ENCODE measurements around the gene POLR3K.

POLR3K gene

DNA sequence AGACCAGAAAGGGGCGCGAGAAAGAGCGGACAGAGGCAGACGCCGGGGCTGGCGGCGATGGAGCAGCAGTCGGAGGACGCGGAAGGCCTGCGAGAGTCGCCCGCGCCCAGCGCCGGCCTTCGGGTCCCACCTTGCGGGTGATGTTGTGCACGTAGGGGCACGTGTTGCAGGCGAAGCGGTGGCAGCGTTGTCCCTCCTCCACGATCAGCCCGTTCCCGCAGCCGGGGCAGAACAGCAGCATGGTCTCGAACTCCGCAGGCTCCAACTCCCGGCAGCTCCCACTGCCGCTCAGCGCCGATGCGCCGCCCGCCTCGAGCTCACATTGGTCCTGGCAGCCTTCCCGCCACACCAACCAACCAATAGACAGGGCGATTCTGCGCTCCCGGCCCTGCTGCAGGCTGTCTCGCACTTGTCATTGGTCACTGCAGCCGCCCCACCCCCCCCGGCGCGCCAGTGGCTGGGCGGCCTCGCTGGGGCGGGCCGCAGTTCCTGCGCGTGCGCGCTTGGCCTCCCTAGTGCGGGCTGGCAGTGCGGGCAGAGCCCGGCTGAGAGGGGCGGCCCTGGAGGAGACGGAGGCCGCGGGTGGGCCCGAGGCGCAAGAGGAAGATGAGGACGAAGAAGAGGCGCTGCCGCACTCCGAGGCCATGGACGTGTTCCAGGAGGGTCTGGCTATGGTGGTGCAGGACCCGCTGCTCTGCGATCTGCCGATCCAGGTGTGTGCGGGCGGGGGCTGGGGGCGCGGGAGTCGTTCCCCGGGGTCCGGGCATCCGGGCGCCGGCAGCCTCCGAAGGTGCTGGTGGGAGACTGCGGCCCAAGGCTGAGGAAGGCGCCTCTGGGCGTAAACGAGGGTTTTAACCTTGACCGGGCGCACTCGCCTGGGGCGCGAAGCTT, at the start of gene POLR3K, which contains the start of gene SNRNP25:
Gene POLR3K, minus strand, starts transcription at position 263 of the 891 bp plus-strand sequence. Its CDS starts 22 bp downstream, at position 241.
Gene SNRNP25, plus strand, starts transcription at position 483 of the 891 bp plus-strand sequence. Its CDS starts 189 bp downstream, at position 672.
- DNase-seq: peak; percentile 99

DNA sequence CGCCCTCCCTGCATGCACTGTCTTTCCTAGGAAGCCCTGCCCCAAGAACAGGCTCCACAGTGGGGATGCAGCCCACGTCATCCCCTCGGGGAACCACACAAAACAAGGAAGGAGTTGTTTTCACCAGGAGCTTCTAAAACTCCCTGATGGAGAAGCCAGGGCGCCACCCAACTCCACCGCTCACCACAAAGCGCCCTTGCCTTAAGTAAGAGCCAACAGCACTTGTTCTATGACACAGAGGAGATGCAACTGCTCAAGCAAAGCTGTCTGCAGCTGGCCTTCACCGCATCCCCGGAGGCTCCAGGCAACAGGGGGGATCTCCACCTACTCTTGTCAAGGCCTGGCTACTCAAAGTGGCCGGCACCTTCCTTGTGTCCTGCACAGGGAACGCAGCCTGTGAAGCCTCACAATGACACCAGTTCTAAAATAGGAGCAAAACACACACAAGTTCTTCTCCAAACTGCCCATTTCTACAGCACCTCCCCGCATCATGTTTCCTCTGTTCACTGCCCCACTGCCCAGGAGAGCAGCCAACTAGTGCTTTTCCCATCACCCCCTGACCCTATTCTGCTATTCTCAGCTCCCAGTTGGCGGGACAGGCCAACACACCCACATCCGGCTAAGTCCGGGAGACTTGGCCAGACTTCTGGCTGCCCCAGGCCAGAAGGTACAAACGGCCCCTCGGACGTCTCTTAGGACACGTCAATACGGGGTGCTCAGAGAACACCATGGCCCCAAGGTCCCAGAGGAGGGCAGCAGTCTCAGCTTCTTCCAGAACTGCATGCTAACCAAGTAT, 48.9 kb upstream of the POLR3K start:
- DNase-seq: no peak

DNA sequence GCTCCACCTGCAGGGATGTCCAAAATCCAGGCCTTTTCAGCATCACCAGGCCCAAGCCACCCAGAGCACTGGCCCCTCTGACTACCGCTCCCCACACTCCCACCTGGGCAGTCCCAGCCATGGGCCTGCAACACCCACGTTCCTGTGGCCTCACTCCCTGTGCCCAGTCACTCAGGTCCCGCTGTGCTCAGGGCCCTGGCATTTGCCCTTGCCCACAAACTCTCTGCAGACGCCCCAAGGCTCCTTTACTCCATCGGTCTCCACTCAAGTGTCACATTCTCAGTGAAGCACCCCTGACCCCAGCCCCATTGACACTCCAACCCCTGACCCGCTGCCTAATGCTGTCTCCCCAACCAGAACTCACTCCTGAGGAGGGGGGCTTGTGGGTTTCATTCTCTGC, 48.2 kb upstream of the POLR3K start:
- no peak for DNase-seq

DNA sequence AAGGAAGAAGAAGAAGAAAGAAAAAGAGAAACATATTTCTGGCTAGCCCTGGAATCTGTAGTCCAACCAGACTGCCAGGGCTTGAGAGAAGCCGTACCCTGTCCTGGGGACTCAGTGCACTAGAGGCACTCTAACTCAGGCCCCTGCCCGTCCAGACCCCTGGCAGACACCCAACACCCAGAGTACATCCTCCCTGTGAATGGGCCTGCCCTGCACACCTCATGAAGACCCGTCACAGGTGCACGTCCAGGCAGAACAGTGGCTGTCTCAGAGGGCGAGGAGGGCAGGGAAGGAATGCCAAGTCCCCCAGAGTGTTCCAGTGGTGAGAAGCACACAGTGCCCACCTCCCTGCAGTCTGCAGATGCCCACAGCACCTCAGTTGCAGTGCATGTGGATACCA, 47.6 kb upstream of the POLR3K start:
- no peak for DNase-seq

DNA sequence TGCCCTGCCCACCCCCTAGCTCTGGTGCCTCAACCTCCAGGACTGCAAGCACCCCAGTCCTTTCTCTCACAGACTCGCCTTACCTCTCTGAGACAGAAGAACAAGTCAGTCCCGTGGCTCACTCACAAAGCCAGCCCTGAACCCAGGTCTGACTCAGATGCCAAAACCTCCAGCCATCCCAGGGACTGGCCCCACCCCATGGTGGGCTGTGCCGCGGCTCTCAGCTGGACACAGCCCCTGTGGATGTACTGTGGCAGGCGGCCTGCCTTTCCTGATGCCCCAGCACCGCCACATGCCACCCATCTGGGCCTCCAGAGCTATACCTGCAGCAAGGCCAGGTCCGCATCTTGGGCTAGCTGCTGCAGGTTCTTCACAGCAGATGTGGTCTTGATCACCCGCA, 44.4 kb upstream of the POLR3K start:
- no peak for DNase-seq

DNA sequence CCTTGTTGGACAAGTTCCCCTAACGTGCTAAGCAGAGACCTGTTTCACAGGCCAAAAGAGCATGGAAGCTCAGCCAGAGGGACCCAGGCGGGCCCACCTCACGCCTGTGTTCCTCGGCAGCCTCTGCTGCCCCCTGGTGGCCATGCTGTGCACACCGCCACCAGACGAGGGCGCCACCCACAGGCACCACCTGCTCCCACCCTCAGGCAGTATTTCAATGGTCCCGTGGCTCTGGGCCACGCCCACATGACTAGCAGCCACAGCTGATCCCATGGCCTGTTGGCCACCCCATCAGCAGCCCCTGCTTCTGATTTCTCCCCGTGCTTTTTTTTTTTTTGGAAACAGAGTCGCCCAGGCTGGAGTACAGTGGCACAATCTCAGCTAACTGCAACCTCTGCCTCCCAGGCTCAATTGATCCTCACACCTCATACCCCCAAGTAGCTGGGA, 43.5 kb upstream of the POLR3K start:
- DNase-seq: peak; percentile 87

DNA sequence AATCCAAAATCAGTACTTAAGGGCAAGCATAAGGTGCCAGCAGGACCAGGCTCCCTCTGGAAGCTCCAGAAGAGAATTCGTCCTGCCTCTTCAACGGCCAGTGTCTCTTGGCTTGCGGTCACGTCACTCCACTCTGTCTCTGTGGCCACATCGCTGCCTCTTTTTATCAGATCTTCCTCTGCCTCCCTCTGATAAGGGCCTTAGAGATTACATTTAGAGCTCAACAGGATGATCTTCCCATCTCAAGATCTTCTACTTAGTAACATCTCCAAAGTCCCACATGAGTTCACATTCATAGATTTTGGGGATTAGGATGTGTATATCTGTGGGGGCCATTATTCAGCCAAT, 41.5 kb upstream of the POLR3K start:
- DNase-seq: no peak

DNA sequence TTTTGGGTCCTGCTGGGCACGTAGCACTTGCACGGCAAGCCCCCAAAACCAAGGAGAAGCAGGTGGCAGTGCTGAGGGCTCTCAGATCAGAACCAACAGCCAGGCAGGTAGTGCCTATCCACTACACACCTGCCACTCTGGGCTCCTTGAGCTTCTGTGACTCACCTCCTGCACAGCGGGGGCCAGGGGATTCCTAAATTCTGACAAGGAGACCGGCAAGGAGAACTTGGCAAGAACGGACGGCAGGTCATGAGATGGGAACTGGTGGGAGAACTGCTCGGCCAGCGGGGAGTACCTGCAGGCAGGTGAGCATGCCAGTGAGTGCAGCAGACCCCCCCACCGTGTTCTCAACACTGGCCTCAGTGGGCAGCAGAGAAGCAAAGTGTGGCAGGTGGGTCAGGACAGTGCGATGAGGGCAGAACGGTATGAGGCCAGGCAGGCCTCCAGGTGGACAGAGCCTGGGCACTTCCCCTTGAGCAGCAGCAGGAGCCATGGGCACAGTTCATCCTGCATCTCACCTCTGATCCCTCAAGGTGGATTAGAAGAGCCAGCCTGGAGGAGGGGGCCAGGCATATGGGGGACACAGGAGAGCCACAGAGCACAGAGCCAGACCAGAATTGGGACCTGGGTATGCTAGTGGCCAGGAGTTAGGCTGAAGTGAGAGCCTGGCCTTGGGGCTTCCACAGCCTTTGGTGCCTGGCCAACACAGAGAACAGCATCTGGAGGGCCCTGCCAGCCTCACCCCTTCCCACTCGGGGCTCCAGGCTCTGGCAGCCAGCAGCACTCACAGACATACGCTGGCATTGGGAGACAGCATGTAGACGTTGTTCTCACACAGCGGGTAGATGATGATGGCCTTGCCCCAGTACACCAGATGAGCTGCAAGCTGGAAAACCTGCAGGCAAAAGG, 39.3 kb upstream of the POLR3K start:
- DNase-seq: no peak

DNA sequence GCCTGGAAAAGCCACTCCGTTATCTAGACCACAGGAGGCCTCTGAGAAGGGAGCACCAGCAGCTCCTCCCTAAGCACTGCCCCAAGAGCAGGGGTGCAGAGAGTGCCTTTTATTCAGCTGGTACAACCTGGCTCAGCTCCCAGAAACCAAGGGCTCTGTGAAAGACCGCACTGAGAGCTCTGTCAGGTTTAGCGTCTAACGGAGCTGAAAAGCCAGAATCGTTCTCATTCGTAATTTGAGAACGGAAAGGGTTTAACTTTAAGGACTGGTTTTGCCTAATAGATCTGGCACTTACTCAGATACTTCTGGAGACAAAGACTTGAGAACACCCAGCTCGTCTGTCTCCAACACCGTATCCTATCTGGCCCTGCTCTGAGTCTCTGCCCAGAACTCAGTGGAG, 38.1 kb upstream of the POLR3K start:
- DNase-seq: no peak

DNA sequence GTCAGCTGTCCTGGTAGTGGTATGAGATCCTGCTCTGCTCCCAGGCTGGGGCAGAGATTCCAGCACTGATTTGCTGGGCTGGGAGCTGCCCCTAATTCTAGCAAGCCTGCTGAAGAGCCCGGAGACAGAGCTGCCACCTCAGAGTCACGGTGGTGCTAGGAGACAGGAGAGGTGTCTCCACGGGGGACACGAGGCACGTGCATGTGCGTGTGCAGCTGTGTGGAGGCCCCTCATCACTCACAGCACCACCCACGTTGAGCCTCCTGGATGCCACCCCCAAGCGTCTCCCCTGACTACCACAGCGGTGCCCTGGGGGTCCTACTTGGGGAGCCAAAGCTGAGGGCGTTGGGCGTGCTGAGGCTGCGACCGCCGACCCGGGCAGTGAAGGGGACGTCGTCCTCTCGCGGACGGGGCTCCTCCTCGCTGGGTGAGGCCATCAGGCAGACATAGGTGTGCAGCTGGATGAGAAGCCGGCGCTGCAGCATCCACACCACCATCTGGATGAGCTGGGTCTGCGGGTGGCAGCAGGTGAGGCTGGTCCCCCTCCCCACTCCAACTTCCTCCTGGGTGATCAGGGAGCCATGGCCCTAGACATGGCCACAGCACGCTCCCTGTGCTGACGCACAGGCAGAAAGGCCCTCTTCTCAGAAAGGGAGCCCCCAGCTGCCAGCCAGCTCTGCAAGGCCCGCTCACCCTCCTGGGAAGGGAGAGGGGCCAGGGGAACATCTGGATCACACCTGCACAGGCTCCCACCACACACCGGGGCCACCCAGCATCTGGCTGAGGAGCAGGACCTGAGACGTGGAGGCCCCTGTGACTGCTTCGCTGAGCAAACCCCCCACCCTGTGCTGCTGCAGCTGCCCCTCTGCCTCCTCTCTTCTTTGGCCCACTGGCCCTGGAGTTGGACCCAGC, 36.2 kb upstream of the POLR3K start:
- DNase-seq: no peak

DNA sequence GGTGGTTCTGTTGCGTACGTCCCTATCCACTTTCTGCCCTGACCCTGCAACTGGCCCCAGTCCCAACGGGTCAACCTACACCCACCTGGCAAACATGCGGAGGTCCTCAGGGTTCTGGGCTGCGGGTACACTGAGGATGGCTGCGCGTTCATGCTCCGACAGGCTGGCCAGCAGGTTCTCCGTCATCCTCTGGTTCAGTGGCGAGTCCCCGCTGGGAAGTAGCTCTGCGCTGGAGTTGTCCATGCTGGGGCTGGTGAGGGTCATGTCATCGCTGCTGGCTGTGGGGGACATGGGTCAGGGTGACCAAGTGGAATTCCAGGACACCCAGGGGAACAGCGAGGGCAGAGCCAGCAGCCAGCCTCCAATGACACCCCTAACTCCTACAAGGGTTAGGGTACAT, 35.2 kb upstream of the POLR3K start:
- no peak for DNase-seq

DNA sequence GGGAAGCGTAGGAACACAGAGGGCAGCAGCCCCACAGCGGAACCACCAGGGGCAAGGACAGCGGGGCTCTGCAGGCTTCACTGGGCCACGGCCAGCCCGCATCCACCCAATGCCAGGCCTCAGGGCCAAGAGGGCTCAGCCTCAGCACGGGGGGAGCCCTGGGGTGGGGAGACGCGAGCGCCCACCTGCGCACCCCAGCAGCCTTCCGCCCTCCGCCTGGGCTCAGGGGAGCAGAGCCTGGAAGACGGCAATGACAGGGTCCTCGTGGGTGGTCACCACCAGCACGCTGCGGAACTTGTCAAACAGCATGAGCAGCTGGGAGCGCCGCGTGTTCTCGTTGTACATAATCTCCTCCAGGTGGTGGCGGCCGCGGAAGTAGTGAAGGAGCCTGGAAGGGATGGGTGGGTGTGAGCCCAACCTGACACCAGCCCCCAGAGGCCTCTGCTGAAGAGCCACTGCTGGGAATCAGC, 33.1 kb upstream of the POLR3K start:
- DNase-seq: no peak

DNA sequence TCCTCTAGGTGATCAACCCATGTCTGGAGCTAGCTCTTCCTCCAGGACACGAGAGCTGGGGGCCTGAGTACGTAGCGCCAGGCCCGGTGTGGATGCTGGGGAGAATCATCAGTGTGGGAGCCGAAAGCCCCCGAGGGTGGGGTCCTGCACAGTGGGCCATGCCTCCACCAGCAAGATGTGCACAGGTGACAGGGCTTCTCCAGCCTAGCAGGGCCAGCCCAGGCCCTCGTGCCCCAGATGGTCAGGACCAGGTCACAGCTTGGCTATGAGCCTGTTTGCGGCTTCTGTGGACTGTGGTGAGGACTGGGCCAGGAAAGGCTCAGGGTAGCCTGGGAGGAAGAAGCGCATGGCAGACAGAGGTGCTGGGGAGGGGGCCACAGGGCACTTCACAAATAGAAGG, 32.5 kb upstream of the POLR3K start:
- DNase-seq: no peak

DNA sequence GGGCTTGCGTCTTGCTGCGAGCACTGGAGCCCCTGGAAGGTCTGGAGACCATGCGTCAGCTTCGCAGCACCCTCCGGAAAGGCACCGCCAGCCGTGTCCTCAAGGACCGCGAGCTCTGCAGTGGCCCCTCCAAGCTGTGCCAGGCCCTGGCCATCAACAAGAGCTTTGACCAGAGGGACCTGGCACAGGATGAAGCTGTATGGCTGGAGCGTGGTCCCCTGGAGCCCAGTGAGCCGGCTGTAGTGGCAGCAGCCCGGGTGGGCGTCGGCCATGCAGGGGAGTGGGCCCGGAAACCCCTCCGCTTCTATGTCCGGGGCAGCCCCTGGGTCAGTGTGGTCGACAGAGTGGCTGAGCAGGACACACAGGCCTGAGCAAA, 32.0 kb upstream of the POLR3K start:
- DNase-seq: no peak

DNA sequence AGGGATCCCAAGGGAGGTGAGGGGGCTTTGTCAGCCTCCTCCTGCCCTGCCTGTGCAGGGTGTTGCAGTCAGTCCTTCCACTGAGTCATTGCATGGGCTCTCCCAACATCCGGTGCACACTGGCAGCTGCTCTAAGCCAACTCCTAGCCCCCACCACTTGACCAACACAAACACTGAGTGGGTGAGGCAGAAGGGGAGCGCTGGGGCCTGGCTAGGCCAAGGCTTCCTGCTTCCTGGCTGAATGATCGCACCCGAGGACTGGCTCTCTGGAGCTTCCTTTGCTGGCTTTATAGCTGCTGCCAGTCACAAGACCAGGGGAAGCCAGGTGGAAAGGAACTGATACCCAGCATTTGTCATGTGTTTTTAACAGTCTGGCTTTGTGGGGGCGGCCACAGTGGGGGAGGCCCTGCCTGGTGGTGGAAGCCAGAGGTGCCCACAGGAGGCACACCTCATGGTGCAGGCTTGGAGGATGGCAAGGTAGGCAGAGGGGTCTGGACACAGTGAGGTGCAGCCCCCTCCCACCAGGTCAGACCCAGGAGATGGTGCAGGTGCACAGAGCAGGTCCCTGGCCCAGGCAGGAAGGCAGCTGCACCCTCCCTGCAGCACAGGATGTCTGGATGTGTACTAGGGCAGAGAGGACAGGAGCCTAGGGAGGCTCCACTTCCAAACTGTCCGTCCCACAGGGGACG, 31.5 kb upstream of the POLR3K start:
- peak; percentile 61 for DNase-seq

DNA sequence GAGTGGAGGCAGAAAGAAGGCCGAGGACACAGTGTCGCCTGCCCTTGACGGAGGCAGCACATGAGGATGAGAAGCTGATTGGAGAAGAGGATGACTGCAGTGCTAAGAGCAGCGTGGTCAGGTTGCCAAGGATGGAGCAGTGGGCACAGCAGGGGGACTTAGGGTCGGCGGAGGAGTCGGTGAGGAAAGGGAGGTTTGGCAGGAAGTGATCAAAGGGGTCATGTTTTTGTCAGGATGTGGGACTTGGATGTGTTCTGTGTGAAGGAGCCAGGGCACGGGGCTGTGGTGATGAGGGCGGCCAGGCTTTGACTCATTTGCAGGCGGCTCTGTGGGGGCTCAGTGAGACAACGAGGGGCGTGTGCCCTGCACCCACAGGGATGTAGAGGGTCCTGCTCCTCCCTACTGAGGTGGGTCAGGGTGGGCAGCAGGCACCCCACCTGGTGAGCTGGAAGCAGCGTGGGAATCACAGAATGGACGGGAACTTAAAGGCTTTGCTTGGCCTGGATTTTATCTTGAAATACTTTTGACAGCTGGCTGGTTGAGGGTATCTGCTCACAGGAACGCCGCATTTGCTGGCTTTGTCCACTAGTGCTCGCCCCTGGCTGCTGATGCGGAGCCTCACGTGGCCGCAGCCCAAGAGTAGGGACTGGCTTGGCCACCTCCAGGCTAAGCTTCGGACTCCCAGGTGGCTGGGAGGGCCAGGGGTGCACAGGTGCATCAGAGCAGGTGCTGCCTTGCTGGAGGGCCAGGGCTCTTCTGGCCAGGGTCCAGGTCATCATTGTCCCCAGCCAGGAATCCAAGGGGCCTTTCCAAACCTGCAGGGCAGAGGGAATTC, 30.6 kb upstream of the POLR3K start:
- DNase-seq: no peak

DNA sequence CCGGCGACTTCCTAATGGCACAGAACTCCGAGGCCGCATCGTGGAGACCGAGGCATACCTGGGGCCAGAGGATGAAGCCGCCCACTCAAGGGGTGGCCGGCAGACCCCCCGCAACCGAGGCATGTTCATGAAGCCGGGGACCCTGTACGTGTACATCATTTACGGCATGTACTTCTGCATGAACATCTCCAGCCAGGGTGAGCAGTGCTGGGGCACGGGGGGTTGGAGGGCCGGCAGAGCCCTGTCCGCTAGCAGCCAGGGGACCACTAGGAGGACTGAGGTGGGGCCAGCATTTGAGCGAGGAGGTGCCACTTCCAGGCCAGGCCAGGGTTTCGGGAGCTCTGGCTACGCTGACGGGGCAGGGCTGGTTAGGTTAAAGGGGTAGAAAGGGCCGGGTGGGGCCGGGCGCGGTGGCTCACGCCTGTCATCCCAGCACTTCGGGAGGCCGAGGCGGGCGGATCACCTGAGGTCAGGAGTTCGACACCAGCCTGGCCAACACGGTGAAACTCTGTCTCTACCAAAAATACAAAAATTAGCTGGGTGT, 29.7 kb upstream of the POLR3K start:
- no peak for DNase-seq

DNA sequence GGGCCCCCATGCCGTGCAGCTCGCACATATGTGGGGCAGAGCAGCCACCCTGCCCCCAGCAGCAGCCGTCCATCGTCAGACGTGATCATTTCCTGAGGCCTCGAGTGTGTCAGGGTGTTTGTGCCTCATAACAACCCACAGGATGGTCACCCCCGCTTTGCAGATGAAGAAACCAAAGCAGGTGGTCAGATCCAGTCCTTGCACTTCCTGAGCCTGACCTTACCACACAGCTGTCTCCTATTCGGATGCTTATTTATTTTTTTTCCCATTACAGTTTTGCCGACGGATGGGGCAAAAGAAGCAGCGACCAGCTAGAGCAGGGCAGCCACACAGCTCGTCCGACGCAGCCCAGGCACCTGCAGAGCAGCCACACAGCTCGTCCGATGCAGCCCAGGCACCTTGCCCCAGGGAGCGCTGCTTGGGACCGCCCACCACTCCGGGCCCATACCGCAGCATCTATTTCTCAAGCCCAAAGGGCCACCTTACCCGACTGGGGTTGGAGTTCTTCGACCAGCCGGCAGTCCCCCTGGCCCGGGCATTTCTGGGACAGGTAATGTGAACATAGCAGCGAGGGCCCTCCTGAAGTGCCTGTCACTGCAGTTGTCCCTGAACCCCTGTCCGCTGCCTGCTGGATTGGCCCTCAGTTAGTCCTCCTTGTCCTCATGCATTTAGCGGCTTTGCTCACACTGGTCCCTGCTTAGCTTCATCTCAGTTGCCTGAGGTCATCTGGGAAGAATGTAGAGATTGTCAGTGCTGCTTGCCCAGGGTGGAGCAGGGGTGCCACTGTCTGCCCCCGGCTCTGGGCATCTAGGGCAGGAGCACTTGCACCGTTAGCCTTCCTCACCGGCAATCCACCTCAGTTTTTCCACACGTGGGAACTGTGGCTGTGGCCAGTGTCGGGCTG, 26.0 kb upstream of the POLR3K start:
- DNase-seq: no peak

Measured in activated naive CD4-positive, alpha-beta T cell treated with anti-CD3 and anti-CD28 coated beads, Interleukin-2, amount 50 U/mL, for 16 hours (primary cell).